HG03025 (cell line): ENCODE measurements around the gene CYP4Z1.
"Not testable (repeated sequence)": the region's sequence is repeated elsewhere in the genome, so short reads cannot be mapped to it uniquely, and the experiment has no call there.

ENCODE experiments used
- ATAC-seq: cut with Tn5 transposase; IDR thresholded peaks from one replicate; pipeline ENCODE4 v1.9.1; 2021; ENCODE audit warnings: mild to moderate bottlenecking, moderate library complexity; ENCODE audit not compliant: unreplicated experiment, low FRiP score

Gene CYP4Z1

GRCh38 chr1:47126997-47127396 lies 60.0 kb downstream of the CYP4Z1 start:
- not testable (repeated sequence) for ATAC-seq

GRCh38 chr1:47128221-47128620 lies 61.2 kb downstream of the CYP4Z1 start:
- no peak for ATAC-seq

GRCh38 chr1:47128854-47129253 lies 61.8 kb downstream of the CYP4Z1 start:
- ATAC-seq: not testable (repeated sequence)

DNA sequence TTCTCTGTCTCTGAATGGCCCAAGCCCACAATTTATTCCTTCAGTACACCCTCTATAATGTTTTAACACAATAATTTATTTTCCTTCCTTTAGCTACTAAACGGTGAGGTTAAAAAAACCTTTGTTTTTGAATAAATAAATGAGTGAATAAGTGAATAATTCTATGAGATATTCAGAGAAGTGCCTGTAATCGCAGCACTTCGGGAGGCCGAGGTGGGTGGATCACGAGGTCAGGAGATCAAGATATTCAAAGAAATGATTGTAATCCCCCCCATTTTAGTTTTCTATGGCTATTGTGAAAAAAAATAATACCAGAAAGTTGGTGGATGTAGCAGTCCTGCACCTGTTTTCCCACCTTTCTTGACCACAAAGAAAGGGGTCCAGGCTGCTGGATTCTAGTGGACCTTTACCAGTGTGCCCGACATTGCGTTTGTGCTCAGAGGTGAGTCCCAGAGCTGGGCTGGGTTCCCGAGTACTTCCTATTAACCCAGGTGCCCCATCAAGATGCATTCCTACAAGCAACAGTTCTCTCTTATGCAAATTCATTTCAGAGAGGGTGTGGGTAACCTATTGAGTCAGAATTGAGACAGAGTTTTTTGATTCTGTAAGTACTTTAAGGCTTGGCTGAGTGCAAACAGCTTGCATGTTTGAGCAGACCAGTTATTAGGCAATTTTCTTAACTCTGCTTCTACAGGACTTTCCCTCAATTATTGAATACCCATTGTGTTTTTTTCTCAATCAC lies 62.6 kb downstream of the CYP4Z1 start:
- not testable (repeated sequence) for ATAC-seq

DNA sequence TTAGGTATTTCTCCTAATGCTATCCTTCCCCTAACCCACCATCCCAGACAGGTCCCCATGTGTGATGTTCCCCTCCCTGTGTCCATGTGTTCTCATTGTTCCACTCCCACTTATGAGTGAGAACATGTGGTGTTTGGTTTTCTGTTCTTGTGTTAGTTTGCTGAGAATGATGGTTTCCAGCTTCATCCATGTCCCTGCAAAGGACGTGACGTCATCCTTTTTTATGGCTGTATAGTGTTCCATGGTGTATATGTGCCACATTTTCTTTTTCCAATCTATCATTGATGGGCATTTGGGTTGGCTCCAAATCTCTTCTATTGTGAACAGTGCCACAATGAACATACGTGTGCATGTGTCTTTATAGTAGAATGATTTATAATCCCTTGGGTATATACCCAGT lies 65.6 kb downstream of the CYP4Z1 start:
- ATAC-seq: not testable (repeated sequence)

- ATAC-seq: no peak
Measured at GRCh38 chr1:47137198-47137597, 70.2 kb downstream of the CYP4Z1 start, which contains the start of gene CYP4A22. TSS of gene CYP4A22 (plus strand) at chr1:47137441. CDS start at chr1:47137486, 45 bp downstream.

- no peak for ATAC-seq
Measured at GRCh38 chr1:47137925-47138615, 71.0 kb downstream of the CYP4Z1 start.

DNA sequence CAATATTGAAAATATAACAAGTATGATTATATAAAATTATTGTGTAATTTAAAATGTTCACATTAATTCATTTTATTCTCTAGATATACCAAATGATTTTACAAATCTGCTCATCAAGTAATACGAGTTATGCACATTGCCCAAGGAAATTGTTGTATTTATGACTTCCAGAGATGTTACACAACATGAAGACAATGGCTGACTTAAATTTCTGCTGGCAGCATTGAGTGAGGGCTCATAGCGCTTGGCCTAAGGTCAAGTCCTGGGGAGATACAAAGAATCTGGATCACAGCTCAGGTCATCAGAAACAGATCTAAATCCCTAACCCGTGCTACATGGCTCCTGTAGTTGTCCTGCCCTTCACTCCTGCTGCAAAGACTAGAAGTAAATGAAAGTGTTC lies 73.3 kb downstream of the CYP4Z1 start:
- ATAC-seq: not testable (repeated sequence)

DNA sequence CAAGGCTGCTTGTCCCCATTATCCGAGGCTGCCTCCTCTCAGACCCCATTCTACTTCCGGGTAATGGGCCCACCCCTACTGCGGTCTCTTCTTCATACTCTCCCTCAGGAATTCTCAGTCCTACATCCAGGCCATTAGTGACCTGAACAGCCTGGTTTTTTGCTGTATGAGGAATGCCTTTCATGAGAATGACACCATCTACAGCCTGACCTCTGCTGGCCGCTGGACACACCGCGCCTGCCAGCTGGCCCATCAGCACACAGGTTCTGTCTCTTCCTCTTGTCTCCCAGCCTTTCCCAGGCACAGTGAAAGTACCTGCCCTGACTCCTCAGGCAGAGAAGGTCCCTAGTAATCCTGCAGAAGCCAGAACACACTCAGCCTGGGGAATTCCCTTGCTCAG lies 76.6 kb downstream of the CYP4Z1 start:
- ATAC-seq: not testable (repeated sequence)

DNA sequence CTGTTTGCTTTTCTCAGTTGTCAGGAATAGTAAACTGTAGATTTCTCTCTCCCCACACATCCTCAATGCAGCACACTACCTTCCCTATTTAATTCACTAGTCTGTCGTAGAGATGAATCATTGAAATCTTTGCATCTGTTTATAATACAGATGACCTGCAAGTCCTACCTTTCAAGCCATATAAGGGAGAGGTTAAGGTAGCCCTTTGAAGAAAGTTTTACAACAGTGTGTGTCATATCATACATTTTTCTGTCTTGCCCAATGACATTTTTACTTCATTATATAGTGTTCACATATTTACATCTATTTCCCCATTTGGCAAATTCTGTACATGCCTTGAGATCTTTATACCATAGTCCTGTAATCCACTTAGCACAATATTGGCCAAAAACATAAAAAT lies 79.5 kb downstream of the CYP4Z1 start:
- not testable (repeated sequence) for ATAC-seq

- no peak for ATAC-seq
Measured at GRCh38 chr1:47147047-47147785, 80.2 kb downstream of the CYP4Z1 start.

GRCh38 chr1:47149162-47149561 lies 82.1 kb downstream of the CYP4Z1 start:
- ATAC-seq: not testable (repeated sequence)

DNA sequence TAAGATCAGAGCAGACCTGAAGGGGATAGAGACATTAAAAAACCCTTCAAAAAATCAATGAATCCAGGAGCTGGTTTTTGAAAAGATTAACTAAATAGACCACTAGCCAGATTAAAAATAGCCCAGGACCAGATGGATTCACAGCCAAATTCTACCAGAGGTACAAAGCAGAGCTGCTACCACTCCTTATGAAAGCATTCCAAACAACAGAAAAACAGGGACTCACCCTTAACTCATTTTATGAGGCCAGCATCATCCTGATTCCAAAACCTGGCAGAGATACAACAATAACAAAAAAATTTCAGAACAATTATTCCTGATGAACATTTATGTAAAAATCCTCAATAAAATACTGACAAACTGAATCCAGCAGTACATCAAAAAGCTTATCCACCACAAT lies 89.4 kb downstream of the CYP4Z1 start:
- not testable (repeated sequence) for ATAC-seq

- ATAC-seq: not testable (repeated sequence)
Measured at GRCh38 chr1:47157957-47158356, 90.9 kb downstream of the CYP4Z1 start.

- ATAC-seq: no peak
Measured at GRCh38 chr1:47160716-47161115, 93.7 kb downstream of the CYP4Z1 start.

DNA sequence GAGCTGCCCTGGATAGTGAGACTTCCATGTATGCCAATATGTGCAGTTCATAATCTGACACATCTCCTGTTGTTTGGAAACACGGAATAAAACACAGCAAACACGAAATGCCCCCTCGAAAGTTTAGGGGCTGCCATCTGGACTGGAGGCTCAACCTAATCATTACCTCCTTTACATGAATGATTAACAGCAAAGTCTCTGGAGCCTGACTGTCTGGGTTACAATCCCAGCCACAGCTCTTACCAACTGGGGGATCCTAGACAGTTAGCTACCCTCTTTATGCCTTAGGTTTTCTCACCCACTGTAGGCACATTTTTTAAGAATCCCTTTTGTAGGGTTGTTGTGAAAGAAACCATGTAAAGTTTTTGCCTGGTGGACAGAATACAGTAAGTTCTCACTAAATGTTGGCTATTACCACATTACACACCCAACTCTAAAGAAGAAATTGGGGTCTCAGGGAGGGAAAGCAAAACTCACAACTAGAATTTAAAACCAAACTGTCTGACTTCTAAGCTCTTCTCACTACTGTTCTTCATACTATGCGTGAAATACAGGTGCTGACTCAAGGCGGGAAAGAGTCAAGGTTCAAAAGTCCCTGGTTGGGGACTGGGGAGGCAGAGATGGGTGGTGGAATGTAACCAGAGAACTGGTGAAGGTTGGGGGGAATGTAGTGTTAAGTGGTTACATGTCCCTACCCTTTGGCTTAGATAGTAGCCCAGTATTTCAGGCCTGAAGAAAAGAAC lies 94.4 kb downstream of the CYP4Z1 start:
- ATAC-seq: no peak

DNA sequence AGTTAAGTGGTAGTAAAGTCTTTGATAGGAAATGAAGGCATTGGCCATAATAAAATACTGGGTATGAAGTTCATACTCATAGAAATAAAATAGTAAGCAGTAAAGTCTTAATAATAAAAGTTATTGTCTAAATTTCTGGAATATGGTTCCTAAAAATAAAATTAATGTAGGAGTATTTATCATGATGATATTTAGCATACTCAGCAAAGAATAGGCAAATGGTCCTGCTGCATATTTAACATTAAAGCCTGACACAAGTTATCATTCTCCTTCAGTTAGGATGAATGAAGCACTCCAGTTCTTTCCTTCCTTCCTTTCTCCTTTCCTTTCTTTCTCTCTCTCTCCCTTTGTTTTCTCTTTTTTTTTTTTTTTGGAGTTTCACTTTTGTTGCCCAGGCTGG lies 97.5 kb downstream of the CYP4Z1 start:
- no peak for ATAC-seq
